Ramos (cell line): Measurements from ENCODE around the gene C1orf159.
"Not testable (repeated sequence)": the region's sequence is repeated elsewhere in the genome, so short reads cannot be mapped to it uniquely, and the experiment has no call there.

ENCODE experiments used
- in situ Hi-C: fragments of 300-500 bp; cut with MboI; formaldehyde crosslinking; loops from one replicate; pipeline ENCODE4 v1.14.3; 2022; ENCODE audit warnings: low sequenced_read_pairs; ENCODE audit not compliant: unreplicated experiment

C1orf159 gene

DNA sequence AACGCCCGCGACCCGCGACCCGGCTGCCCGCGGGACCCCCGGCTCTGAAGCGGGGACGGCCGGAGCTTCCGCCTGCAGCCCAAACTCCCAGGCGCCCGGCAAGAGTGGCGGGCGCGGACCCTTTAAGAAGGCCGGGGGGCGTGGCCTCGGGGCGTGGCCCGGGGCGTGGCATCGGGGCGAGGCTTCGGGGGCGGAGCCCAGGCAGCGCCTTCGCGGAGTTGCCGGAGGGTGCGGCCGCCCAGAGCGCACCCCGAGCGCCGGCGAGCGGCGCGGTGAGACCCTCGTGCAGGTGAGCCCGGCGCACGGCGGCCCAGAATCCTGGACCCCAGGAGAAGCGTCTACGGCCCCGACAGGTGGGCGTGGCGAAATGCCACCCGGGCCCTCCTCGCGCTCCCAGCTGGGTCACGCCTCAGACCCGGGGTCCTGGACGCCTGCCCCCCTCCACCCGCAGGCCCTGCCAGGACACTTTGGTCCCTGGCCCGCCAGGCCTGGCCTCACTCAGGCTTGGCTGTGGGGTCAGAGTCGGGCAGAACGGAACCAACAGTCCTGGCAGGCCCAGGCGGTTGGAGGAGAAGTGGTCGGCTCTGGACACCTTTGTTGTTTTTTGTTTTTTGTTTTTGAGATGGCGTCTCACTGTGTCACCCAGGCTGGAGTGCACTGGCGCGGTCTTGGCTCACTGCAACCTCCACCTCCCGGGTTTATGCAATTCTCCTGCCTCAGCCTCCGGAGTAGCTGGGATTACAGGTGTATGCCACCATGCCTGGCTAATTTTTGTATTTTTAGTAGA, 56.2 kb downstream of the C1orf159 start:
- in situ Hi-C loops: no loop called here

DNA sequence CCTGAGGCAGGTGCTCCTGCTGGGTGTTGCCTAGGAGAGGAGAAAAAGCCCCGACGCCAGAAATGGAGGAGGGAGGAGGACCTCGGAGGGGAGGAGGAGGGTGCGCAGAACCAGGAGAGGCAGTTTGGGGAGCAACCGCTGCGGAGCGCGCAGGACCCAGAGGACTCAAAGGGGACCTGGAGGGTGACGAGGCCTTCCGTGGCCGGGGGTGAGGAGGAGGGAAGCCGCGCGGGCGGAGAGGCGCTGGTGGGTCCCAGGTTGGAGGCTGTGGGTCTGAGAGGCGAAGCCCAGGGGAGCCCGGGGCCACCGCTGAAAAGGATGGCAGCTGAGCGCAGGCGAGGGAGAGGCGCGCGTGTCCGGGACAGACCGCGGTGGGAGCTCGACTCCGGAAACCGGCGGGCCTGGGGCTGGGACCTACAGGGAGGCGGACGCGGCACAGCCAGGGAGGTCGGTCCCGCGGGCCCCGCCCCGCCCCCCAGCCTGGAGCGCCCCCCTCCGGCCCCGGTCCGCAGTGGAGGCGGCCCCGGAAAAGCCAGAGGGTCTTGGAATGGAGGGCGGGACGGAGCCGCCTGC, 56.9 kb downstream of the C1orf159 start:
- in situ Hi-C loops: no loop called here

DNA sequence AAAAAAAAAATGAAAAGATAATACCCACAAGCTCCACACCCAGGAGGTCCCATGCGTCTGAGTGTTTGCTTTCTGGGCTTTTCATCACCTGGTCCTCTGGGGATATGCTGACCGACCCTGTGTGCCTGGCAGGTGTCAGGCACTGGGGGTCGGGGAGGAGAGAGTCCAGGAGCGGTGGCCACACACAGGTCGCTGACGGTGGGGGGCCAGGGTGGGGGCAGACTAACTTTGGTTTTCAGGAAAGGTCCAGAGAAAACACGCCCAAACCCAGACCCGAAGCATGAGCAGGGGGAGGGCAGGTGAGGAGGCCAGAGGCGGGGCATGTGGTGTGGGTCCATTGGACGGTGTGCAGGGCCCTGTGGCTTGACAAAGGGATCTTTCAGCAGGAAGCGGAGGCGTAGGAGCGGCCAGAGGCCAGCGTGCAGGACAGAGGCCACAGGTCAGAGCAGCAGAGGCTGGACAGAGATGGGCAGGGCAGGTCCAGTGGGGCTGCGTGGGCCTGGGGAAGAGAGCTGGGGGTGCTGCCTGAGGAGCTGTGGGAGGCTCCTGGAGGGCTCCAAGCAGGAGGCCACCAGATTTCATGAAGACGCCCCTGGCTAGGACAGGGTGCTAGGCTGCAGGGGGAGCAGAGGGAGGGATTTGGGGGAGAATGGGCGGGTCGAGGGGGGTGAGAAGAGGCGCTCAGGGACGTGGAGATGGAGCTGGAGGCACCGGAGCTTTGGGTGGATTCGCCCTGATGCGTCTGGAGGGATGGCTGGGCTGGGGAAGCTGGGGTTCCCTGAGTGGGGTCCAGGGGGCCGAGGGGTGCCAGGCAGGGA, 57.6 kb downstream of the C1orf159 start:
- in situ Hi-C loops: no loop called here

DNA sequence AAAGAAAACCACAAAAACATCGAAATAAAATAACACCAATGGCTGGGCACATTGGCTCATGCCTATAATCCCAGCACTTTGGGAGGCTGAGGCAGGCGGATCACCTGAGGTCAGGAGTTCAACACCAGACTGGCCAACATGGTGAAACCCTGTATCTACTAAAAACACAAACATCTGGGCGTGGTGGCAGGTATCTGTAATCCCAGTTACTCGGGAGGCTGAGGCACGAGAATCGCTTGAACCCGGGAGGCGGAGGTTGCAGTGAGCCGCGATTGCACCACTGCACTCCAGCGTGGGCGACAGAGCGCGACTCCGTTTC, 58.2 kb downstream of the C1orf159 start:
- in situ Hi-C loops: not testable (repeated sequence)

DNA sequence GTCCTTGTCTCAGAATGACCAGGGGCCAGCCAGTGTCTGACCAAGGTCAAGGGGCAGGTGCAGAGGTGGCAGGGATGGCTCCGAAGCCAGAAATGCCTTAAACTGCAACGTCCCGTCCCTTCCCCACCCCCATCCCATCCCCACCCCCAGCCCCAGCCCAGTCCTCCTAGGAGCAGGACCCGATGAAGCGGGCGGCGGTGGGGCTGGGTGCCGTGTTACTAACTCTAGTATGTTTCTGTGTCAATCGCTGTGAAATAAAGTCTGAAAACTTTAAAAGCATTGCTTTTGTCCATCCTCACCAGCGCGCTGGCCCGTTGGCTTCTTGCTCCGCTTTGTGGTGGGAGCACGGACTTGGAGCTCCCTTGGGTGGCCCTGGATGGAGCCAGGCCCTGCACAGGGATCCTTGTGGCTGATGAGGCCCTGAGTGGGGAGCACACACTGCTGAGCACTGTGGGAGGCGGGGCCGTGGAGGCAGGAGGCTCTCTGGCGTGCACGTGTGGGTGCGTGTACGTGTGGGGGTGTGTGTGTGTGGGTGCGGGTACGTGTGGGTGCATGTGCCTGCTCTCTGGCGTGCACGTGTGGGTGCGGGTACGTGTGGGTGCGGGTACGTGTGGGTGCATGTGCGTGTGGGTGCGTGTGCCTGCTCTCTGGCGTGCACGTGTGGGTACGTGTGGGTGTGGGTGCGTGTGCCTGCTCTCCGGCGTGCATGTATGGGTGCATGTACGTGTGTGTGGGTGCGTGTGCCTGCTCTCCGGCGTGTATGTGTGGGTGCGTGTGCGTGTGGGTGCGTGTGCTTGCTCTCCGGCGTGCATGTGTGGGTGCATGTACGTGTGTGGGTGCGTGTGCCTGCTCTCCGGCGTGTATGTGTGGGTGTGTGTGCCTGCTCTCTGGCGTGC, 59.8 kb downstream of the C1orf159 start:
- in situ Hi-C loops: no loop called here

DNA sequence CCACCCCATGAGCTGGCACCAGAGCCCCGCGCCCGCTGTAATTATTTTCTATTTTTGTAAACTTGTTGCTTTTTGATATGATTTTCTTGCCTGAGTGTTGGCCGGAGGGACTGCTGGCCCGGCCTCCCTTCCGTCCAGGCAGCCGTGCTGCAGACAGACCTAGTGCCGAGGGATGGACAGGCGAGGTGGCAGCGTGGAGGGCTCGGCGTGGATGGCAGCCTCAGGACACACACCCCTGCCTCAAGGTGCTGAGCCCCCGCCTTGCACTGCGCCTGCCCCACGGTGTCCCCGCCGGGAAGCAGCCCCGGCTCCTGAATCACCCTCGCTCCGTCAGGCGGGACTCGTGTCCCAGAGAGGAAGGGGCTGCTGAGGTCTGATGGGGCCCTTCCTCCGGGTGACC, 60.9 kb downstream of the C1orf159 start:
- in situ Hi-C loops: loop anchor here (5.0 kb wide), 1 partner anchor 57 kb away; no protein-coding TSS in a partner anchor

DNA sequence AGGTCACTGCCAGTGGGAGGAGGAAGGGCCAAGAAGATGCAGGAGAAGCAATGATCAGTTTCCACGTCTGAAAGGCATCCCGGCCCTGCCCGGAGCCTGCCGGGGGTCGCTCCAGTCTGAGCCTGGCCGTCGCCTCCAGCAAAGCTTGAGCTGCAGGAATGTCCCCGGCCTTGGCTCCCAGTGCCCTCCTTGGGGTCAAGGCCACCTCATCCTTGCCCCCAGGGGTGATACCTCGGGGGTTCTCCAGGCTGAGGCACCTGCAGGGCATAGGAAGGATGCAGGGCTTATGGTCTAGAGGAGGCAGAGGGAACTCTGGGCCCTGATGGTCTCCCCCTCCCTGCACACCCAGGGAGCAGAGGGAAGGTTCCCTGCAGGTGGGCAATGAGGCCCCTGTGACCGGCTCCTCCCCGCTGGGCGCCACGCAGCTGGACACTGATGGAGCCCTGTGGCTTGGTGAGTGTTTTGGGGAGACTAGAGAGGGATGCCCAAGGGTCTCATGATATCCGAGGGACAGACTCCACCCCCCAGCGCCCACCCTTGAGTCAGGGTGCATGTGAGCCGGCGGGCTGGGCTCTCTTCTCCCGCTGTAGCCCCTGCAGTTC, 61.7 kb downstream of the C1orf159 start:
- in situ Hi-C loops: loop anchor here (5.0 kb wide), 1 partner anchor 58 kb away; no protein-coding TSS in a partner anchor

DNA sequence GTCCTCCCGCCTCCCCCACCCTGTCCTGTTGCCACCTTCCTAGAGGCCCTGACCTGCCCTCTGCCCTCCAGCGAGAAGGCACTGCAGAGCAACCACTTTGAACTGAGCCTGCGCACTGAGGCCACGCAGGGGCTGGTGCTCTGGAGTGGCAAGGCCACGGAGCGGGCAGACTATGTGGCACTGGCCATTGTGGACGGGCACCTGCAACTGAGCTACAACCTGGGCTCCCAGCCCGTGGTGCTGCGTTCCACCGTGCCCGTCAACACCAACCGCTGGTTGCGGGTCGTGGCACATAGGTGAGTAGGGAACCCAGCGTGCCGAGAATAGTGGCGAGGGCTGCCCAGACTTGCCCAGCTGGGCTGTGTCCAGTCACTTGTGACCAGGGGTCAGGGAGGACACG, 62.2 kb downstream of the C1orf159 start:
- in situ Hi-C loops: loop anchor here (5.0 kb wide), 1 partner anchor 59 kb away; no protein-coding TSS in a partner anchor

DNA sequence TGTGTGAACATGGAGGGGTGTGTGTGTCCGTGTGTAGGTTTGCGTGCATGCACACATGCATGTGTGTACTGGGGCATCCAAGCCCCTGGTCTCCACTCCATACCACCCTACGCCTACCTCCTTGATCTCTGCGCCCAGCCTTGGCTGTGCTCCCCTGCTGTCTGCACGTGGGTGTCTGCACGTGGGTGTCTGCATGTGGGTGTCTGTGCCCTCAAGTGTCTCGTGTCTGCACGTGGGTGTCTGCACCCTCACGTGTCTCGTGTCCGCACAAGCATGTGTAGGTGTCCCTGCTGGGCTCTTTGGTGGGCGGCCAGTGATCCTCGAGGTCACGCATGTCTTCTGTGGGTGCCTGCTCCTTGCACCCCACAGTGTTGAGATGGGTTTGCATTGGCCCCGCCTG, 62.9 kb downstream of the C1orf159 start:
- in situ Hi-C loops: loop anchor here (5.0 kb wide), 1 partner anchor 59 kb away; no protein-coding TSS in a partner anchor

DNA sequence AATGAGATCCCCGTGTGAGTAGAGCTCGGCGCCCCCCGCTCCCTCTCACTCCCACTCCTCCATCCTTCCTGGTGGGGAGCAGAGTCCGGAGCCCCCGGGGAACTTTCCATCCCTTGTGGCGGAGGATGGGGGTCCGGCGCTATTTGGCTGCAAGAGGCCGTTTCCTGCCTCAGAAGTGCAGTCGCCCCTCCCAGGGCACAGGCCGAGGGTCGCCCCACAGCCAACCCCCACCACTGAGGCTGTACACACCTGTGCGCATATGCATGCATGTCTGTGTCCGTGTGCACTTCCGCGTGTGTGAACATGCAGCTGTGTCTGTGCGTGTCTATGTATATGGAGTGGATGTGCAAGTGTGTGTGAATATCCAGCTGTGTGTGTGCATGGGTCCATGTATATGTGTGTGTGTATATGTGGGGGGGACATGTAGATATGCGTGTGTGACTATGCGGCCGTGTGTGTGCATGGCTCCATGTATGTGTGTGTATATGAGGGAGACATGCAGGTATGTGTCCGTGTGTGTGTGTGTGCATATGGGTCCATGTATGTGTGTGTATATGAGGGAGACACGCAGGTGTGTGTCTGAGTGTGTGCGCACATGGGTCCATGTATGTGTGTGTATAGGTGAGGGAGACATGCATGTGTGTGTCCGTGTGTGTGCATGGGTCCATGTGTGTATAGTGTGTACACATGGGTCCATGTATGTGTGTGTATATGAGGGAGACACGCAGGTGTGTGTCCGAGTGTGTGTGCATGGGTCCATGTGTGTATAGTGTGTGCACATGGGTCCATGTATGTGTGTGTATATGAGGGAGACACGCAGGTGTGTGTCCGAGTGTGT, 63.7 kb downstream of the C1orf159 start:
- in situ Hi-C loops: loop anchor here (5.0 kb wide), 1 partner anchor 60 kb away; no protein-coding TSS in a partner anchor

DNA sequence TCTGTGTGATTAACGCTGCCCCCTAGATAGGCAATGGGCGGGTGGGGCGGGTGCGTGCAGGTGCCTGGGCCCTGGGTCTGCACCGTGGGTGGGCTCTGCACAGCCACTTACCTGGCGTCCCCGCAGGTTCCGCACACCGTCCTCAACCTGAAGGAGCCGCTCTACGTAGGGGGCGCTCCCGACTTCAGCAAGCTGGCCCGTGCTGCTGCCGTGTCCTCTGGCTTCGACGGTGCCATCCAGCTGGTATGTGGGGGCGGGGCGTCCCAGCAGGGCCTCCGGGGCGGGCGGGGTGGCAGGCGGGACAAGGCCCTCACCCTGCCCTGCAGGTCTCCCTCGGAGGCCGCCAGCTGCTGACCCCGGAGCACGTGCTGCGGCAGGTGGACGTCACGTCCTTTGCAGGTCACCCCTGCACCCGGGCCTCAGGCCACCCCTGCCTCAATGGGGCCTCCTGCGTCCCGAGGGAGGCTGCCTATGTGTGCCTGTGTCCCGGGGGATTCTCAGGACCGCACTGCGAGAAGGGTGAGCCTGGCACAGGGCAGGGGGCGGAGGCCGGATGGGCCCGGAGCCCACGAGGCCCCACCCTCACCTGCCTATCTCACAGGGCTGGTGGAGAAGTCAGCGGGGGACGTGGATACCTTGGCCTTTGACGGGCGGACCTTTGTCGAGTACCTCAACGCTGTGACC, 64.6 kb downstream of the C1orf159 start:
- in situ Hi-C loops: loop anchor here (5.0 kb wide), 1 partner anchor 61 kb away; no protein-coding TSS in a partner anchor

DNA sequence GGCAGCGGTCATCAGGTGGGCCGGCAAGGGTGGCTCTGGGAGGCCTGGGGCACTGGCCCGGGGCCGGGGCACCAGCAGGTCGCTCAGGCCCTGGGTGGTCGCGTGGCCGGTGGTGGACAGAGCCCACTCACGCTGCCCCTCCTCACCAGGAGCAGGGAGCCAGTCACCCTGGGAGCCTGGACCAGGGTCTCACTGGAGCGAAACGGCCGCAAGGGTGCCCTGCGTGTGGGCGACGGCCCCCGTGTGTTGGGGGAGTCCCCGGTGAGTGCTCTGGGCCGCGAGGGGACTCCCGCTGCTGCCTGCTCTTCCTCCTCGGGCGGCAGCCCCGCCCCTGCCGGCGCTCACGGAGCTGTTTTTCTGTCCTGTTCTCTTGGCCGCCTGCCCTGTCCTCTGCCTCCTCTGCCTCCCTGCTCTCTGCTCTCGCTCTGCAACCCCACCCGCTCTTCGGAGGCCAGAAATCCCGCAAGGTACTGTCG, 65.3 kb downstream of the C1orf159 start:
- in situ Hi-C loops: loop anchor here (5.0 kb wide), 1 partner anchor 62 kb away; no protein-coding TSS in a partner anchor

DNA sequence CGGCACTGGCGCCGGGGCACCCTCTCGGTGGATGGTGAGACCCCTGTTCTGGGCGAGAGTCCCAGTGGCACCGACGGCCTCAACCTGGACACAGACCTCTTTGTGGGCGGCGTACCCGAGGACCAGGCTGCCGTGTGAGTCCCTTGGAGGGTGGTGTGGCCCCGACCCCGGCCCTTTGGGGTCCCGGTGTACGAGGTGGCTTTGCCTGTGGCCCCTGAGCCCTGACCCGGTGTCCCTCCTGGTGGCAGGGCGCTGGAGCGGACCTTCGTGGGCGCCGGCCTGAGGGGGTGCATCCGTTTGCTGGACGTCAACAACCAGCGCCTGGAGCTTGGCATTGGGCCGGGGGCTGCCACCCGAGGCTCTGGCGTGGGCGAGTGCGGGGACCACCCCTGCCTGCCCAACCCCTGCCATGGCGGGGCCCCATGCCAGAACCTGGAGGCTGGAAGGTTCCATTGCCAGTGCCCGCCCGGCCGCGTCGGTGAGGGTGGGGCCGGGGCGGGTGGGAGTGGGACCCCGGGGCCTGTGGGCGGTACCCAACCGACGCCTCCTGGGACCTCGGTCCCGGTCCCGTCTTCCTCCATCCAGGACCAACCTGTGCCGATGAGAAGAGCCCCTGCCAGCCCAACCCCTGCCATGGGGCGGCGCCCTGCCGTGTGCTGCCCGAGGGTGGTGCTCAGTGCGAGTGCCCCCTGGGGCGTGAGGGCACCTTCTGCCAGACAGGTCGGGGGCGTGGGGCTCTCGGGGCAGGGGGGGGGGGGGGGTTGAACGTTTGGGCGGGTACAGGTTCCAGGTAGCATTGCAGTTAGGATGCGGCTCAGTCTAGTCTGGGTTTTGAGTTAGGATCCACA, 66.3 kb downstream of the C1orf159 start:
- in situ Hi-C loops: loop anchor here (5.0 kb wide), 1 partner anchor 63 kb away; no protein-coding TSS in a partner anchor

DNA sequence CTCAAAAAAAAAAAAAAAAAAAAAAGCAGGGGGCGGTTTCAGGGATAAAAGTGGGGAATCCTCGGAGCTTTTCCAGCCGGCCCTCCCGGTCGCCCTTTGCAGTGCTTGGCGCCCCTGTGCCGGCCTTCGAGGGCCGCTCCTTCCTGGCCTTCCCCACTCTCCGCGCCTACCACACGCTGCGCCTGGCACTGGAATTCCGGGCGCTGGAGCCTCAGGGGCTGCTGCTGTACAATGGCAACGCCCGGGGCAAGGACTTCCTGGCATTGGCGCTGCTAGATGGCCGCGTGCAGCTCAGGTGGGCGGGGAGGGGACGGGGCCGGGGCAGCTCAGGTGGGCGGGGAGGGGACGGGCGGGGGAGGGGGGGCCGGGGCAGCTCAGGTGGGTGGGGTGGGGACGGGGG, 67.1 kb downstream of the C1orf159 start:
- in situ Hi-C loops: no loop called here

DNA sequence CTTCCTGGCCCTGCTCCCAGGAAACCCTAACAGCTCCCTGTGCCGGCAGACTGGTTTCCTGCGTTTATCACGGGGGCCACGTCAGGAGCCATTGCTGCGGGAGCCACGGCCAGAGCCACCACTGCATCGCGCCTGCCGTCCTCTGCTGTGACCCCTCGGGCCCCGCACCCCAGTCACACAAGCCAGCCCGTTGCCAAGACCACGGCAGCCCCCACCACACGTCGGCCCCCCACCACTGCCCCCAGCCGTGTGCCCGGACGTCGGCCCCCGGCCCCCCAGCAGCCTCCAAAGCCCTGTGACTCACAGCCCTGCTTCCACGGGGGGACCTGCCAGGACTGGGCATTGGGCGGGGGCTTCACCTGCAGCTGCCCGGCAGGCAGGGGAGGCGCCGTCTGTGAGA, 67.9 kb downstream of the C1orf159 start:
- in situ Hi-C loops: no loop called here

DNA sequence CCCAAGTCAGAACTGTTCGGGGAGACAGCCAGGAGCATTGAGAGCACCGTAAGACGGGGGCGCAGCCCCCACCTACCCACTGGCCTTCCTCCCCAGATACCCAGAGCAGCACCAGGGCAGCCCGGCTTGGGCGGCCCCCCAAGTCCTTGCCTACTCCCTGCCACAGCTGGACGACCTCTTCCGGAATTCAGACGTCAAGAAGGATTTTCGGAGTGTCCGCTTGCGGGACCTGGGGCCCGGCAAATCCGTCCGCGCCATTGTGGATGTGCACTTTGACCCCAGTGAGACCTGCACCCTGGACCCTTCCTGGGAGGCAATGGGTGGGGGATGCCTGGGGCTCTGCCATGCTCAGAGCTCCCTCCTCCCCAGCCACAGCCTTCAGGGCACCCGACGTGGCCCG, 68.5 kb downstream of the C1orf159 start:
- in situ Hi-C loops: no loop called here

DNA sequence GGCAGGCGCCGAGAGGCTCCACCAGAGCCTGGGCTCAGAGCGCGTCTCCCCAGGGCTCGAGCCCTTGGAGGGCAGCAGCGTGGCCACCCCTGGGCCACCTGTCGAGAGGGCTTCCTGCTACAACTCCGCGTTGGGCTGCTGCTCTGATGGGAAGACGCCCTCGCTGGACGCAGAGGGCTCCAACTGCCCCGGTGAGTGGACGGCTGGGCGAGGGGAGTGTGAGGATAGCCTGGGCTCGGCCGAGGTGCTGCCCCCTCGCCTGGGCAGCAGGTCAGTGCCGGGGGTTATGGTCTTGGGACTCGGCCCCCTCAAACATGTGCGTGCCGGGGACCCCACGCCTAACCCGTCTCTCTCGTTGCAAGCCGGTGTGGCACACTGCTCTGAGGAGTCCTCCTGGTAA, 69.1 kb downstream of the C1orf159 start:
- in situ Hi-C loops: no loop called here
